ENCODE results near the gene FYN.
A peak's percentile ranks its signal among the peaks of the same experiment; 100 is the strongest.

Gene FYN

GRCh38 chr6:111823831-111824607 lies 49.2 kb downstream of the FYN start:
- H3K4me1 ChIP-seq (ENCODE audit: control insufficient read depth, insufficient read depth, low read length), result peaks cover 8% of the 10 kb centered on the region
- ChIA-PET CTCF (interaction anchor here (0.8 to 1.5 kb wide), 5 partner anchors 9 to 218 kb away, joined by 3 to 5 read pairs (median 3); no protein-coding TSS in a partner anchor), POLR2A (no interaction called here)
- peaks cover 0 to 7% of the 10 kb centered on the region in 2 experiments; a peak in 1 of 3 replicates for H3K36me3 ChIP-seq (ENCODE audit: control insufficient read depth in 2 of 2, insufficient read depth in 1 of 2, low read length in 2 of 2)
- H3K4me3 ChIP-seq (ENCODE audit: low read depth, low read length), result no peak overlapping the region
- no peak overlapping the region for H3K27ac ChIP-seq (ENCODE audit: extremely low read depth, low read depth, low read length)
- no peaks in the 10 kb centered on the region for H3K9me3 ChIP-seq (ENCODE audit: control insufficient read depth, insufficient read depth, low read depth, low read length)
- TF ChIP-seq ZNF777 (tag by site-specific recombination; IDR thresholded peaks at IDR 0.05; ENCODE audit: borderline replicate concordance) (no peak), ZNF24 (tag by site-specific recombination; IDR thresholded peaks at IDR 0.05) (no peak), PRDM1 (tag by site-specific recombination; IDR thresholded peaks at IDR 0.05) (peak; percentile 85), ZNF114 (tag by site-specific recombination; IDR thresholded peaks at IDR 0.05) (no peak), ZNF692 (tag by site-specific recombination; IDR thresholded peaks at IDR 0.05) (no peak), KLF7 (tag by site-specific recombination; IDR thresholded peaks at IDR 0.05; ENCODE audit: borderline replicate concordance) (no peak), ZNF335 (tag by site-specific recombination; conservative IDR thresholded peaks at IDR 0.05) (no peak), ZNF660 (tag by site-specific recombination; IDR thresholded peaks at IDR 0.05) (no peak), ZNF629 (tag by site-specific recombination; IDR thresholded peaks at IDR 0.05) (0 out of 2 replicates have a peak, but pooled peaks have one; percentile 20), CTCF (tag by site-specific recombination; IDR thresholded peaks at IDR 0.05) (no peak), ZNF830 (tag by site-specific recombination; IDR thresholded peaks at IDR 0.05; ENCODE audit: low read depth) (no peak), ZBTB17 (tag by site-specific recombination; IDR thresholded peaks at IDR 0.05) (0 out of 2 replicates have a peak, but pooled peaks have one; percentile 14), MZF1 (tag by site-specific recombination; IDR thresholded peaks at IDR 0.05; ENCODE audit: borderline replicate concordance) (0 out of 2 replicates have a peak, but pooled peaks have one; percentile 58), ZNF132 (tag by site-specific recombination; IDR thresholded peaks at IDR 0.05; ENCODE audit: borderline replicate concordance) (no peak), ZNF76 (tag by site-specific recombination; IDR thresholded peaks at IDR 0.05; ENCODE audit: borderline replicate concordance, low read depth) (no peak), HIC1 (tag by site-specific recombination; IDR thresholded peaks at IDR 0.05) (no peak), ZNF214 (tag by site-specific recombination; IDR thresholded peaks at IDR 0.05; ENCODE audit: borderline replicate concordance) (no peak), ZNF560 (tag by site-specific recombination; IDR thresholded peaks at IDR 0.05; ENCODE audit: borderline replicate concordance) (no peak), ZNF362 (tag by site-specific recombination; IDR thresholded peaks at IDR 0.05) (no peak), PRDM6 (tag by site-specific recombination; IDR thresholded peaks at IDR 0.05) (peak; percentile 94), TRIM28 (IDR thresholded peaks at IDR 0.05; ENCODE audit: borderline replicate concordance, low read length) (0 out of 2 replicates have a peak, but pooled peaks have one; percentile 43), OVOL3 (tag by site-specific recombination; IDR thresholded peaks at IDR 0.05) (no peak), ZSCAN5A (tag by site-specific recombination; IDR thresholded peaks at IDR 0.05) (no peak), AEBP2 (tag by site-specific recombination; IDR thresholded peaks at IDR 0.05; ENCODE audit: borderline replicate concordance) (no peak), ZSCAN30 (tag by site-specific recombination; IDR thresholded peaks at IDR 0.05) (no peak), ZFP69B (tag by site-specific recombination; IDR thresholded peaks at IDR 0.05) (no peak)

Measured in HEK293 (cell line).